Measurements from ENCODE around the gene MB.
"Not testable (repeated sequence)": the region's sequence is repeated elsewhere in the genome, so short reads cannot be mapped to it uniquely, and the experiment has no call there.

MB gene

GRCh38 chr22:35617137-35617755 is at the start of gene MB:
Gene MB, minus strand, starts transcription at chr22:35617329. Its CDS starts 72 bp downstream, at chr22:35617257.
- H3K4me3 ChIP-seq (ENCODE audit: low read depth, low read length) = no peak within 1 kb of the TSS
- TF ChIP-seq, protein P1, sequence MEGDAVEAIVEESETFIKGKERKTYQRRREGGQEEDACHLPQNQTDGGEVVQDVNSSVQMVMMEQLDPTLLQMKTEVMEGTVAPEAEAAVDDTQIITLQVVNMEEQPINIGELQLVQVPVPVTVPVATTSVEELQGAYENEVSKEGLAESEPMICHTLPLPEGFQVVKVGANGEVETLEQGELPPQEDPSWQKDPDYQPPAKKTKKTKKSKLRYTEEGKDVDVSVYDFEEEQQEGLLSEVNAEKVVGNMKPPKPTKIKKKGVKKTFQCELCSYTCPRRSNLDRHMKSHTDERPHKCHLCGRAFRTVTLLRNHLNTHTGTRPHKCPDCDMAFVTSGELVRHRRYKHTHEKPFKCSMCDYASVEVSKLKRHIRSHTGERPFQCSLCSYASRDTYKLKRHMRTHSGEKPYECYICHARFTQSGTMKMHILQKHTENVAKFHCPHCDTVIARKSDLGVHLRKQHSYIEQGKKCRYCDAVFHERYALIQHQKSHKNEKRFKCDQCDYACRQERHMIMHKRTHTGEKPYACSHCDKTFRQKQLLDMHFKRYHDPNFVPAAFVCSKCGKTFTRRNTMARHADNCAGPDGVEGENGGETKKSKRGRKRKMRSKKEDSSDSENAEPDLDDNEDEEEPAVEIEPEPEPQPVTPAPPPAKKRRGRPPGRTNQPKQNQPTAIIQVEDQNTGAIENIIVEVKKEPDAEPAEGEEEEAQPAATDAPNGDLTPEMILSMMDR (IDR thresholded peaks at IDR 0.05; ENCODE audit: borderline replicate concordance, insufficient read depth, low read depth, low read length) = no peak

DNA sequence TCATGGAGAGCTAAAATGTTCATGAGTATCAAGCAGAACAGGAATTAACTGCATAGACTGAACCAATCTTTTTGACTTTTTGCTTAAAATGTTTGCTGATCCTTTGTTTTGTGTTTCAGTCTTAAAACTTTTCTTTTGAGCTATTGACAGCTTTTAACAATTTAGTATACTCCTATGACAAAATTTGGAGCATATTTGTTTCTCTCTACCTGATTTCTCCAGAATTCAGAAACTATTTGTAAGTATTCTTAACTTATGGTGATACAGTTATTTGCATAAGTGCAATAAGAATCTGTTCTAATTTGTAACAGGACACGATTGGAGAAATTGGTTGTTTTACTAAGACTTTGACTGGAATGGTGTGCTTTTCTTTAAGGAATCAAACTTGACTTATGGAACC is 49.6 kb upstream of the MB start:
- not testable (repeated sequence) for H3K4me3 ChIP-seq (ENCODE audit: low read depth, low read length)

DNA sequence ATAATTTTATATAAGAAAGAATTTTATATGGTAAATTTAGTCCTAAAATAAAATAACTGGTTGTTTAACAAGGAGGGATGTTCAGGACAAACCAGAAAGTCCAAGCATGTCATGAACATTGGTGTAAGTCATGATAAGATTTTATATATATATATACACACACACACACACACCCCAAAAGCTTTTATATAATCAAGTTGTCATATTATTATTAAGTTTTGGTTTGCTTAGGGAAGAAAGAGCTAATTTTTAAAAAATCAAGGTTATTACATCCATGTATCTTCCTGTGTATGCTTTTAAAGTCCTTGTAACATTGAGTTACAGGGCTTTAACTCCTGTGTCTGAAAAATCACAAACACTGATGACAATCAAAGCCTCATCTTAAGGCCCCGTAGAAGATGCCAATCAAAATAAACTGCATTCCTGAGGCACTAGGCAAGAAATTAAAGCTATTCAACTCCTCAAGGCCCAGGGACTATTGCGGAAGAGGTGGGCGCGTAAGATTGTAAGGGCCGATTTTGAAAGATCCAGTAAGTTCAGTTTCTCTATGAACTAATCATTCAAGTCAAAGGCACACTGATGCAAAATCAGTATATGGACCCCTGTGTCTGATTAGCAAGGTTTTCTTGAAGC is 47.9 kb upstream of the MB start:
- TF ChIP-seq, protein P1 (IDR thresholded peaks at IDR 0.05; ENCODE audit: borderline replicate concordance, insufficient read depth, low read depth, low read length) = no peak
- H3K4me3 ChIP-seq (ENCODE audit: low read depth, low read length) = no peak overlapping the region

GRCh38 chr22:35663371-35663770 is 46.2 kb upstream of the MB start:
- TF ChIP-seq, protein P1 (IDR thresholded peaks at IDR 0.05; ENCODE audit: borderline replicate concordance, insufficient read depth, low read depth, low read length) = no peak
- no peak overlapping the region for H3K4me3 ChIP-seq (ENCODE audit: low read depth, low read length)

- no peak overlapping the region for H3K4me3 ChIP-seq (ENCODE audit: low read depth, low read length)
- TF ChIP-seq, protein P1 (IDR thresholded peaks at IDR 0.05; ENCODE audit: borderline replicate concordance, insufficient read depth, low read depth, low read length) = no peak
Observed at GRCh38 chr22:35662914-35663313, 45.8 kb upstream of the MB start.

DNA sequence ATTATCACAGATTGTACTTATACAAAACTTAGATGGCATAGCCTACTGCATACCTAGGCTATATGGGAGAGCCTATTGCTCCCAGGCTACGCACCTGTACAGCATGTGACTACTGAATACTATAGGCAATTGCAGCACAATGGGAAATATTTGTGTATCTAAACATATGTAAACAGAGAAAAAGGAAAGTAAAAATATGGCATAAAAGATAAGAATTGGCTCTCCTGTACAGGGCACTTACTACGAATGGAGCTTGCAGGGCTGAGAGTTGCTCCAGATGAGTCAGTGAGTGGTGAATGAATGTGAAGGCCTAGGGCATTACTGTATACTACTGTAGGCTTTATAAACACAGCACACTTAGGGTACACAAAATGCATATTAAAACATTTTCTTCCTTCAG is 44.3 kb upstream of the MB start:
- TF ChIP-seq, protein P1 (IDR thresholded peaks at IDR 0.05; ENCODE audit: borderline replicate concordance, insufficient read depth, low read depth, low read length) = no peak
- no peak overlapping the region for H3K4me3 ChIP-seq (ENCODE audit: low read depth, low read length)

GRCh38 chr22:35660291-35661127 is 43.4 kb upstream of the MB start:
- no peak overlapping the region for H3K4me3 ChIP-seq (ENCODE audit: low read depth, low read length)
- TF ChIP-seq, protein P1 (IDR thresholded peaks at IDR 0.05; ENCODE audit: borderline replicate concordance, insufficient read depth, low read depth, low read length) = no peak
